H1 (cell line): ENCODE results near the gene SLC66A3. TPM values are rescaled to one million over a fixed set of nuclear protein-coding genes. Genes with fewer than 3 reads are reported as not detected.

Source experiments
- CTCF ChIA-PET: fragments of 300-600 bp; sonication (Branson Sonifier 250); formaldehyde crosslinking; loops from one replicate; lab custom pipeline; 2021; ENCODE audit not compliant: partially characterized antibody; lab: Charles Lee
- POLR2A ChIA-PET: fragments of 300-600 bp; sonication (Branson Sonifier 250); formaldehyde crosslinking; loops from one replicate; lab custom pipeline; 2021; ENCODE audit warnings: inconsistent platforms; ENCODE audit not compliant: partially characterized antibody; lab: Charles Lee
- DNase-seq, 2 experiments: peaks; one replicate each; pipeline versions ENCODE4 v3.0.0 to v3.0.0-alpha.2; 2010 to 2022; ENCODE audit warnings: low spot score in 2 of 2, low read depth in 1 of 2, mixed read lengths in 1 of 2
- FAIRE-seq: peaks from 2 replicates; lab custom pipeline; 2011; peaks lifted over from hg19 to GRCh38; lab: Jason Lieb, UNC
- H2AFZ ChIP-seq: 2 replicates; pipeline ENCODE4 v1.8.1; 2012; ENCODE audit warnings: low read length, inconsistent platforms
- H2AK5ac ChIP-seq: 2 replicates; pipeline ENCODE4 v1.6.1; 2013; ENCODE audit warnings: low read depth, low read length
- H2BK120ac ChIP-seq: replicated peaks from 2 replicates; pipeline ENCODE3; 2013; ENCODE audit warnings: low read depth, low read length, inconsistent platforms
- H2BK12ac ChIP-seq: 2 replicates; pipeline ENCODE4 v1.6.1; 2013; ENCODE audit warnings: low read depth, low read length
- H2BK15ac ChIP-seq: 2 replicates; pipeline ENCODE4 v1.6.1; 2013; ENCODE audit warnings: low read length
- H2BK20ac ChIP-seq: 2 replicates; pipeline ENCODE4 v1.6.1; 2013; ENCODE audit warnings: low read length
- H2BK5ac ChIP-seq: 2 replicates; pipeline ENCODE4 v1.6.1; 2013; ENCODE audit warnings: low read depth, low read length
- H3K14ac ChIP-seq: 2 replicates; pipeline ENCODE4 v1.6.1; 2013; ENCODE audit warnings: inconsistent platforms; ENCODE audit not compliant: insufficient read length
- H3K18ac ChIP-seq: 2 replicates; pipeline ENCODE4 v1.6.1; 2013; ENCODE audit warnings: low read length; ENCODE audit errors: extremely low read depth
- H3K23ac ChIP-seq: 2 replicates; pipeline ENCODE4 v1.6.1; 2013; ENCODE audit warnings: inconsistent platforms; ENCODE audit not compliant: insufficient read length
- H3K23me2 ChIP-seq: 2 replicates; pipeline ENCODE4 v1.6.1; 2013; ENCODE audit warnings: low read depth, low read length
- H3K27ac ChIP-seq: 2 replicates; pipeline ENCODE4 v1.6.1; 2011; ENCODE audit warnings: low read depth, low read length, inconsistent platforms
- H3K27me3 ChIP-seq, 4 experiments: replicated peaks in 1 of 4; 1 replicate in 1 of 4; 2 replicates in 3 of 4; pipeline versions ENCODE4 v1.6.1 to v1.8.1; 2011 to 2013; ENCODE audit warnings: low read length in 3 of 4, mild to moderate bottlenecking in 3 of 4, inconsistent platforms in 2 of 4, mixed read lengths in 2 of 4, moderate library complexity in 1 of 4; ENCODE audit not compliant: control insufficient read depth in 3 of 4, insufficient read depth in 3 of 4; ENCODE audit errors: extremely low read depth in 1 of 4
- H3K36me3 ChIP-seq, 4 experiments: 2 replicates each; pipeline versions ENCODE4 v1.6.1 to v1.8.1; 2011 to 2013; ENCODE audit warnings: mild to moderate bottlenecking in 4 of 4, low read length in 3 of 4, moderate library complexity in 2 of 4, control low read depth in 1 of 4, inconsistent platforms in 1 of 4; ENCODE audit not compliant: insufficient read depth in 4 of 4, control insufficient read depth in 2 of 4
- H3K4ac ChIP-seq: replicated peaks from 2 replicates; pipeline ENCODE3; 2013; ENCODE audit warnings: low read length, low read depth, mixed read lengths, inconsistent platforms; ENCODE audit not compliant: insufficient read length
- H3K4me1 ChIP-seq, 4 experiments: replicated peaks in 1 of 4; 1 replicate in 1 of 4; 2 replicates in 3 of 4; pipeline versions ENCODE4 v1.6.1 to v1.8.1; 2011 to 2013; ENCODE audit warnings: low read length in 3 of 4, inconsistent platforms in 2 of 4, mixed read lengths in 1 of 4; ENCODE audit not compliant: insufficient read depth in 4 of 4, control insufficient read depth in 3 of 4
- H3K4me2 ChIP-seq, 2 experiments: 2 replicates each; pipeline versions ENCODE4 v1.6.1 to v1.8.1; 2011 to 2013; ENCODE audit warnings: low read depth in 2 of 2, low read length in 2 of 2, control low read depth in 1 of 2, inconsistent platforms in 1 of 2, mild to moderate bottlenecking in 1 of 2; ENCODE audit not compliant: insufficient read depth in 1 of 2
- H3K4me3 ChIP-seq, 4 experiments: fragments of 200-600, 300-600 bp in 1 of 4; sonication (generic), shearing (Covaris generic), sonication (Bioruptor Twin) in 1 of 4; 2 replicates each; pipeline versions ENCODE4 v1.5.1 to v1.8.1; 2011 to 2016; ENCODE audit warnings: low read length in 4 of 4, low read depth in 3 of 4, control low read depth in 2 of 4, inconsistent platforms in 2 of 4, mild to moderate bottlenecking in 2 of 4, mixed read lengths in 1 of 4, moderate library complexity in 1 of 4; ENCODE audit not compliant: insufficient read depth in 2 of 4; ENCODE audit errors: extremely low read depth in 1 of 4
- H3K56ac ChIP-seq: replicated peaks from 2 replicates; pipeline ENCODE3; 2013; ENCODE audit warnings: low read depth, mild to moderate bottlenecking, mixed read lengths, low read length, inconsistent platforms; ENCODE audit not compliant: insufficient read length
- H3K79me1 ChIP-seq: 2 replicates; pipeline ENCODE4 v1.6.1; 2013; ENCODE audit warnings: low read depth, low read length, control low read depth
- H3K79me2 ChIP-seq, 2 experiments: 2 replicates each; pipeline versions ENCODE4 v1.6.1 to v1.8.1; 2012 to 2013; ENCODE audit warnings: low read length in 2 of 2, mild to moderate bottlenecking in 2 of 2, inconsistent platforms in 1 of 2; ENCODE audit not compliant: insufficient read depth in 2 of 2, control insufficient read depth in 1 of 2
- H3K9ac ChIP-seq, 4 experiments: replicated peaks in 1 of 4; 1 replicate in 1 of 4; 2 replicates in 3 of 4; pipeline versions ENCODE4 v1.6.1 to v1.8.1; 2011 to 2013; ENCODE audit warnings: low read depth in 3 of 4, low read length in 3 of 4, control low read depth in 2 of 4, mild to moderate bottlenecking in 2 of 4, moderate library complexity in 2 of 4, inconsistent platforms in 1 of 4; ENCODE audit errors: extremely low read depth in 1 of 4
- H3K9me3 ChIP-seq, 2 experiments: 2 replicates each; pipeline versions ENCODE4 v1.6.1 to v1.8.1; 2012 to 2013; ENCODE audit warnings: mild to moderate bottlenecking in 2 of 2, moderate library complexity in 2 of 2, control low read depth in 1 of 2, inconsistent platforms in 1 of 2, low read depth in 1 of 2, low read length in 1 of 2, mixed read lengths in 1 of 2; ENCODE audit not compliant: insufficient read depth in 2 of 2
- H4K20me1 ChIP-seq, 2 experiments: replicated peaks in 1 of 2; 2 replicates each; pipeline versions ENCODE3 to v1.8.1; 2011 to 2013; ENCODE audit warnings: inconsistent platforms in 2 of 2, low read length in 2 of 2, mild to moderate bottlenecking in 1 of 2; ENCODE audit not compliant: insufficient read depth in 2 of 2, control insufficient read depth in 1 of 2
- H4K5ac ChIP-seq: 2 replicates; pipeline ENCODE4 v1.6.1; 2013; ENCODE audit warnings: low read length, low read depth, mixed read lengths, inconsistent platforms; ENCODE audit not compliant: insufficient read length
- H4K8ac ChIP-seq: 2 replicates; pipeline ENCODE4 v1.8.0; 2013; ENCODE audit warnings: mild to moderate bottlenecking, moderate library complexity, low read length, inconsistent platforms; ENCODE audit not compliant: insufficient read depth; ENCODE audit errors: extremely low read depth
- H4K91ac ChIP-seq: replicated peaks from 2 replicates; pipeline ENCODE3; 2013; ENCODE audit warnings: low read length, mixed read lengths, inconsistent platforms; ENCODE audit not compliant: insufficient read length
- CBX8 ChIP-seq: fragments of 300-800, 300-1000 bp; sonication (generic); IDR thresholded peaks from 2 replicates; pipeline ENCODE4 v1.7.1; 2016; ENCODE audit warnings: low read depth, low read length, borderline replicate concordance
- CHD1 ChIP-seq: IDR thresholded peaks from 2 replicates; pipeline ENCODE4 v1.6.1; 2012; ENCODE audit warnings: low read depth, low read length, improper control_type of control experiment
- CREB1 ChIP-seq: IDR thresholded peaks from 2 replicates; pipeline ENCODE4 v1.6.1; 2012; ENCODE audit warnings: inconsistent platforms
- E2F6 ChIP-seq: IDR thresholded peaks from 2 replicates; pipeline ENCODE4 v1.6.1; 2012; ENCODE audit warnings: inconsistent platforms
- EP300 ChIP-seq, 2 experiments: IDR thresholded peaks; 1 replicate in 1 of 2; 2 replicates in 1 of 2; pipeline ENCODE4 v1.6.1; 2011 to 2012; ENCODE audit warnings: low read depth in 2 of 2, low read length in 2 of 2, mild to moderate bottlenecking in 2 of 2, borderline replicate concordance in 1 of 2, inconsistent platforms in 1 of 2, moderate library complexity in 1 of 2
- FOSL1 ChIP-seq: IDR thresholded peaks from 2 replicates; pipeline ENCODE4 v1.6.1; 2011; ENCODE audit warnings: mild to moderate bottlenecking, low read depth, low read length, moderate library complexity; ENCODE audit not compliant: insufficient read depth
- HDAC6 ChIP-seq: IDR thresholded peaks from one replicate; pipeline ENCODE4 v1.7.1; 2012; ENCODE audit warnings: low read depth, mild to moderate bottlenecking, inconsistent platforms, low read length, moderate library complexity
- POU5F1 ChIP-seq: IDR thresholded peaks from 2 replicates; pipeline ENCODE4 v1.6.1; 2011; ENCODE audit warnings: low read depth, mild to moderate bottlenecking, low read length, moderate library complexity
- RAD21 ChIP-seq, 2 experiments: IDR thresholded peaks in 1 of 2; conservative IDR thresholded peaks in 1 of 2; 2 replicates each; pipeline ENCODE4 v1.6.1; 2011; ENCODE audit warnings: low read depth in 2 of 2, low read length in 2 of 2, improper control_type of control experiment in 1 of 2, inconsistent platforms in 1 of 2, mild to moderate bottlenecking in 1 of 2, moderate library complexity in 1 of 2
- RFX5 ChIP-seq: IDR thresholded peaks from 2 replicates; pipeline ENCODE4 v1.6.1; 2011; ENCODE audit warnings: low read depth, low read length, improper control_type of control experiment, borderline replicate concordance
- SAP30 ChIP-seq: fragments of 300-600 bp; sonication (generic); IDR thresholded peaks from 2 replicates; pipeline ENCODE4 v1.7.1; 2012; ENCODE audit warnings: low read length, moderate library complexity, mild to moderate bottlenecking, inconsistent platforms; ENCODE audit not compliant: insufficient read depth, insufficient replicate concordance
- SP1 ChIP-seq: IDR thresholded peaks from 2 replicates; pipeline ENCODE4 v1.6.1; 2011; ENCODE audit warnings: low read depth, low read length
- SP4 ChIP-seq: IDR thresholded peaks from 2 replicates; pipeline ENCODE4 v1.6.1; 2012; ENCODE audit warnings: low read length, inconsistent platforms
- SUZ12 ChIP-seq: fragments of 200-600 bp; sonication (generic); IDR thresholded peaks from 2 replicates; pipeline ENCODE4 v1.6.1; 2012; ENCODE audit warnings: mild to moderate bottlenecking, inconsistent platforms, low read length, moderate library complexity, mixed read lengths
- WGBS, 2 experiments: shearing (Covaris generic) in 1 of 2; methylation state at CpG; one replicate each; pipeline versions ENCODE4 v1.1.6 to v1.1.7; 2013 to 2015; ENCODE audit warnings: low lambda C conversion rate in 2 of 2, mixed read lengths in 2 of 2, inconsistent platforms in 1 of 2, low coverage in 1 of 2, missing lambda C conversion rate in 1 of 2; ENCODE audit not compliant: insufficient replicate concordance in 2 of 2, insufficient coverage in 1 of 2, insufficient read length in 1 of 2; ENCODE audit errors: extremely low coverage in 1 of 2, missing lambda C conversion rate in 1 of 2; 5-methylcytosine and 5-hydroxymethylcytosine counted together
- polyA plus RNA-seq, 7 experiments: library from polyadenylated mRNA; depleted of rRNA in 3 of 7; stranded (reverse) in 5 of 7; unstranded in 2 of 7; fragments of >200 nt in 5 of 7; fragments of 200-250 nt in 2 of 7; gene quantifications; 1 replicate in 5 of 7; 2 replicates in 1 of 7; 4 replicates in 1 of 7; pipeline versions ENCODE4 v1.2.1 to v1.2.3, GENCODE V29; 2011 to 2013; ENCODE audit warnings: missing spikeins in 2 of 7, mixed read lengths in 2 of 7
- total RNA-seq: library from RNA; stranded (reverse); fragmentation: NEBNext Ultra II Directional; extraction: Animal tissue kit (Norgen Biotek cat#: 25700); gene quantifications from 2 replicates; pipeline ENCODE4 v1.2.1, GENCODE V29; 2021

SLC66A3 gene
- total and polyA plus RNA-seq, 2 of the 8 experiments (the other 6 are each of a cell fraction or from before 2014, with no cell fraction given) = 8.7 to 27.8 TPM

GRCh38 chr2:11124760-11125068 is 30.6 kb upstream of the SLC66A3 start:
- Histone ChIP-seq H3K79me2 (no peaks in the 10 kb centered on the region), H3K14ac (no peak overlapping the region), H3K4me3 (no peak overlapping the region), H3K56ac (no peak overlapping the region), H3K23me2 (peaks cover 3% of the 10 kb centered on the region; the same call in 1 of the 2 replicates), H3K4ac (no peak overlapping the region), H4K91ac (no peak overlapping the region), H2BK15ac (no peak overlapping the region), H4K20me1 (no peaks in the 10 kb centered on the region), H2AFZ (no peak overlapping the region), H2BK20ac (no peak overlapping the region), H2AK5ac (no peak overlapping the region), H3K9ac (no peak overlapping the region), H3K27me3 (peaks cover 0 to 3% (median 1%) of the 10 kb centered on the region in 4 experiments; a peak in 4 of 7 replicates), H3K9me3 (no peaks in the 10 kb centered on the region), H4K8ac (no peak overlapping the region), H3K4me2 (no peak overlapping the region; a peak in 1 of 4 replicates), H3K36me3 (no peaks in the 10 kb centered on the region), H3K4me1 (peaks cover 0 to 4% (median 0%) of the 10 kb centered on the region in 4 experiments; a peak in 5 of 7 replicates), H2BK5ac (no peak overlapping the region), H3K79me1 (no peaks in the 10 kb centered on the region), H3K27ac (no peak overlapping the region), H2BK120ac (no peak overlapping the region), H2BK12ac (no peak overlapping the region), H4K5ac (no peak overlapping the region), H3K23ac (no peak overlapping the region), H3K18ac (no peak overlapping the region)
- POLR2A ChIA-PET = interaction anchor here (0.7 to 1.3 kb wide), 3 partner anchors 8 to 282 kb away, joined by 3 to 4 read pairs (median 4); partner anchors contain the start of gene SLC66A3
- CTCF ChIA-PET = interaction anchor here (0.7 to 12.5 kb wide), 46 partner anchors 8 to 624 kb away, joined by 3 to 209 read pairs (median 5); partner anchors contain the start of gene KCNF1
- WGBS, 2 experiments = 75% methylated on average over 3 of the region's 3 CpGs; no CpG with 5 or more reads in 1 of the 2 experiments
- no peak for FAIRE-seq
- DNase-seq = no peak
- TF ChIP-seq CHD1 = no peak
- TF ChIP-seq RFX5 = no peak
- TF ChIP-seq RAD21 (IDR thresholded peaks at IDR 0.05 in 1 of 2, conservative IDR thresholded peaks at IDR 0.05 in 1 of 2; ENCODE audit: low read depth in 2 of 2, low read length in 2 of 2) = no peak
- TF ChIP-seq SUZ12 = no peak
- TF ChIP-seq HDAC6 = no peak
- TF ChIP-seq E2F6 = no peak
- TF ChIP-seq FOSL1 = no peak
- TF ChIP-seq POU5F1 = no peak
- TF ChIP-seq CBX8 = no peak
- TF ChIP-seq SAP30 = no peak
- TF ChIP-seq SP1 = no peak
- TF ChIP-seq CREB1 = no peak
- no peak for TF ChIP-seq EP300 (IDR thresholded peaks at IDR 0.05; ENCODE audit: borderline replicate concordance in 1 of 2, low read depth in 2 of 2, low read length in 2 of 2)
- TF ChIP-seq SP4 = no peak
